OCI-M1 (cell line): ENCODE data around the gene ISLR.
"Not testable (repeated sequence)": the region's sequence is repeated elsewhere in the genome, so short reads cannot be mapped to it uniquely, and the experiment has no call there.

ENCODE experiments used
- DNase-seq: peaks from one replicate; lab custom pipeline; 2025; lab: John Stamatoyannopoulos, UW

Gene ISLR

GRCh38 chr15:74137537-74137894, 36.0 kb upstream of the ISLR start:
- DNase-seq = no peak

GRCh38 chr15:74138642-74139041, 34.9 kb upstream of the ISLR start:
- DNase-seq = no peak

- DNase-seq = no peak
Observed at GRCh38 chr15:74141591-74141990, 31.9 kb upstream of the ISLR start.

GRCh38 chr15:74144153-74144775, 29.2 kb upstream of the ISLR start:
- no peak for DNase-seq

- no peak for DNase-seq
Observed at GRCh38 chr15:74146277-74146800, 27.2 kb upstream of the ISLR start.

- no peak for DNase-seq
Observed at GRCh38 chr15:74147051-74147450, 26.5 kb upstream of the ISLR start.

- no peak for DNase-seq
Observed at GRCh38 chr15:74155766-74156417, 17.6 kb upstream of the ISLR start.

- DNase-seq = no peak
Observed at GRCh38 chr15:74156678-74157411, 16.7 kb upstream of the ISLR start.

- DNase-seq = no peak
Observed at GRCh38 chr15:74157868-74158827, 15.4 kb upstream of the ISLR start.

GRCh38 chr15:74158855-74159650, 14.5 kb upstream of the ISLR start:
- DNase-seq = no peak

- no peak for DNase-seq
Observed at GRCh38 chr15:74159773-74160172, 13.7 kb upstream of the ISLR start.

- DNase-seq = not testable (repeated sequence)
Observed at GRCh38 chr15:74160390-74160789, 13.1 kb upstream of the ISLR start.

- DNase-seq = not testable (repeated sequence)
Observed at GRCh38 chr15:74162195-74162536, 11.3 kb upstream of the ISLR start.

GRCh38 chr15:74165461-74165860, 8.0 kb upstream of the ISLR start:
- no peak for DNase-seq

- no peak for DNase-seq
Observed at GRCh38 chr15:74167891-74168331, 5.6 kb upstream of the ISLR start.

GRCh38 chr15:74168711-74169126, 4.8 kb upstream of the ISLR start:
- no peak for DNase-seq

- DNase-seq = no peak
Observed at GRCh38 chr15:74170071-74170844, 3.3 kb upstream of the ISLR start.

GRCh38 chr15:74170875-74171578, 2.5 kb upstream of the ISLR start:
- no peak for DNase-seq

GRCh38 chr15:74171965-74172541, 1.5 kb upstream of the ISLR start:
- DNase-seq = no peak
